IMR-90 (cell line): ENCODE data around the gene ADAMTS8. TPM values are rescaled to one million over a fixed set of nuclear protein-coding genes. Genes with fewer than 3 reads are reported as not detected.

ENCODE experiments used
- ATAC-seq: fragments of 200-7000 bp; cut with Tn5 transposase; 2 replicates; pipeline ENCODE4 v1.9.1; 2020; ENCODE audit warnings: low read depth, mild to moderate bottlenecking, moderate library complexity
- BruUV-seq: library from RNA; stranded (reverse); fragments of 400-500 nt; replicated peaks from 2 replicates; lab custom pipeline; 2021; lab: Mats Ljungman, UMichigan
- CTCF ChIA-PET: fragments of 300-600 bp; formaldehyde crosslinking; extraction: SDS; loops from one replicate; lab custom pipeline; 2021; ENCODE audit warnings: antibody characterized with exemption; lab: Yijun Ruan, JAX
- POLR2A ChIA-PET: fragments of 300-600 bp; sonication (Branson Sonifier 250); formaldehyde crosslinking; loops from one replicate; lab custom pipeline; 2022; ENCODE audit warnings: antibody characterized with exemption; ENCODE audit not compliant: unreplicated experiment; lab: Charles Lee
- DNase-seq: peaks from one replicate; pipeline ENCODE4 v3.0.0; 2013
- H2AFZ ChIP-seq: replicated peaks from 2 replicates; pipeline ENCODE3; 2013; ENCODE audit warnings: low read length, mild to moderate bottlenecking; ENCODE audit not compliant: poor library complexity
- H2AK5ac ChIP-seq: 2 replicates; pipeline ENCODE4 v1.6.1; 2013; ENCODE audit warnings: low read depth, low read length, inconsistent platforms
- H2AK9ac ChIP-seq: replicated peaks from 2 replicates; pipeline ENCODE3; 2013; ENCODE audit warnings: mild to moderate bottlenecking, low read depth, low read length, moderate library complexity; ENCODE audit not compliant: poor library complexity
- H2BK120ac ChIP-seq: 2 replicates; pipeline ENCODE4 v1.6.1; 2013; ENCODE audit warnings: low read depth, low read length, inconsistent platforms
- H2BK15ac ChIP-seq: 3 replicates; pipeline ENCODE4 v1.6.1; 2013; ENCODE audit warnings: low read depth, low read length, inconsistent platforms
- H2BK20ac ChIP-seq: 2 replicates; pipeline ENCODE4 v1.6.1; 2013; ENCODE audit warnings: low read depth, mild to moderate bottlenecking, inconsistent platforms, low read length, moderate library complexity
- H2BK5ac ChIP-seq: 2 replicates; pipeline ENCODE4 v1.6.1; 2013; ENCODE audit warnings: mild to moderate bottlenecking, low read depth, low read length, inconsistent platforms; ENCODE audit not compliant: poor library complexity, severe bottlenecking
- H3K14ac ChIP-seq: replicated peaks from 2 replicates; pipeline ENCODE4 v1.6.1; 2013; ENCODE audit warnings: low read depth, low read length, inconsistent platforms
- H3K18ac ChIP-seq: 2 replicates; pipeline ENCODE4 v1.6.1; 2013; ENCODE audit warnings: low read depth, low read length, control low read depth
- H3K23ac ChIP-seq: 2 replicates; pipeline ENCODE4 v1.6.1; 2013; ENCODE audit warnings: low read depth, low read length, inconsistent platforms
- H3K27ac ChIP-seq: 2 replicates; pipeline ENCODE4 v1.5.1; 2013; ENCODE audit warnings: mild to moderate bottlenecking, control low read depth, low read length; ENCODE audit not compliant: insufficient read depth
- H3K27me3 ChIP-seq: 2 replicates; pipeline ENCODE4 v1.6.1; 2013; ENCODE audit warnings: low read length; ENCODE audit not compliant: control insufficient read depth, insufficient read depth
- H3K36me3 ChIP-seq: 2 replicates; pipeline ENCODE4 v1.6.1; 2013; ENCODE audit warnings: low read length, mixed read lengths; ENCODE audit not compliant: control insufficient read depth, insufficient read depth
- H3K4ac ChIP-seq: 2 replicates; pipeline ENCODE4 v1.6.1; 2013; ENCODE audit warnings: low read depth, low read length, inconsistent platforms
- H3K4me1 ChIP-seq: 2 replicates; pipeline ENCODE4 v1.6.1; 2013; ENCODE audit warnings: low read length, mixed read lengths; ENCODE audit not compliant: control insufficient read depth, insufficient read depth
- H3K4me2 ChIP-seq: 2 replicates; pipeline ENCODE4 v1.6.1; 2013; ENCODE audit warnings: low read depth, mild to moderate bottlenecking, control low read depth, low read length, moderate library complexity
- H3K4me3 ChIP-seq: 2 replicates; pipeline ENCODE4 v1.5.1; 2013; ENCODE audit warnings: low read depth, mild to moderate bottlenecking, control low read depth, low read length, moderate library complexity; ENCODE audit not compliant: insufficient read depth
- H3K56ac ChIP-seq: 2 replicates; pipeline ENCODE4 v1.6.1; 2013; ENCODE audit warnings: low read length, inconsistent platforms; ENCODE audit not compliant: insufficient read depth; ENCODE audit errors: extremely low read depth
- H3K79me1 ChIP-seq, 2 experiments: 2 replicates each; pipeline ENCODE4 v1.6.1; 2013; ENCODE audit warnings: low read length in 2 of 2, inconsistent platforms in 1 of 2, low read depth in 1 of 2
- H3K9ac ChIP-seq: 2 replicates; pipeline ENCODE4 v1.6.1; 2013; ENCODE audit warnings: low read depth, low read length, control low read depth
- H3K9me1 ChIP-seq: 2 replicates; pipeline ENCODE4 v1.6.1; 2013; ENCODE audit warnings: low read length, inconsistent platforms; ENCODE audit not compliant: insufficient read depth
- H3K9me3 ChIP-seq: 2 replicates; pipeline ENCODE4 v1.6.1; 2013; ENCODE audit warnings: low read length; ENCODE audit not compliant: control insufficient read depth, insufficient read depth
- H4K20me1 ChIP-seq: 2 replicates; pipeline ENCODE4 v1.6.1; 2013; ENCODE audit warnings: low read length, inconsistent platforms; ENCODE audit not compliant: insufficient read depth
- H4K5ac ChIP-seq: 2 replicates; pipeline ENCODE4 v1.6.1; 2013; ENCODE audit warnings: mild to moderate bottlenecking, low read depth, low read length, control low read depth
- H4K8ac ChIP-seq, 2 experiments: 2 replicates each; pipeline ENCODE4 v1.6.1; 2013; ENCODE audit warnings: low read depth in 2 of 2, low read length in 2 of 2, control low read depth in 1 of 2, inconsistent platforms in 1 of 2
- H4K91ac ChIP-seq: 2 replicates; pipeline ENCODE4 v1.6.1; 2013; ENCODE audit warnings: low read depth, low read length, inconsistent platforms; ENCODE audit not compliant: insufficient read depth
- BHLHE40 ChIP-seq: fragments of 150-350 bp; IDR thresholded peaks from 2 replicates; pipeline ENCODE4 v1.6.1; 2016; ENCODE audit warnings: mild to moderate bottlenecking, low read depth, low read length
- CHD1 ChIP-seq: IDR thresholded peaks from 2 replicates; pipeline ENCODE4 v1.6.1; 2012; ENCODE audit warnings: low read depth, low read length, improper control_type of control experiment
- MAZ ChIP-seq: IDR thresholded peaks from 2 replicates; pipeline ENCODE4 v1.6.1; 2012; ENCODE audit warnings: low read depth, mild to moderate bottlenecking, low read length, improper control_type of control experiment, moderate library complexity, borderline replicate concordance
- MXI1 ChIP-seq: IDR thresholded peaks from 2 replicates; pipeline ENCODE4 v1.6.1; 2012; ENCODE audit warnings: low read depth, mild to moderate bottlenecking, low read length, moderate library complexity, borderline replicate concordance
- NFE2L2 ChIP-seq: fragments of 150-350 bp; IDR thresholded peaks from 2 replicates; pipeline ENCODE4 v1.6.1; 2016; ENCODE audit warnings: low read depth, mild to moderate bottlenecking, low read length
- WGBS, 2 experiments: methylation state at CpG; one replicate each; pipeline versions ENCODE4 v1.1.5 to v1.1.7; 2013; ENCODE audit warnings: missing lambda C conversion rate in 2 of 2; ENCODE audit not compliant: insufficient read length in 1 of 2; ENCODE audit errors: extremely low coverage in 2 of 2; 5-methylcytosine and 5-hydroxymethylcytosine counted together
- dilution Hi-C: fragments of 300-500 bp; cut with HindIII; formaldehyde crosslinking; loops from one replicate; pipeline ENCODE4 v1.14.3; 2018; ENCODE audit warnings: low sequenced_read_pairs; ENCODE audit not compliant: unreplicated experiment
- in situ Hi-C: fragments of 300-500 bp; cut with MboI; formaldehyde crosslinking; loops from 3 replicates; pipeline ENCODE4 v1.14.3; 2019; ENCODE audit warnings: low sequenced_read_pairs, inconsistent platforms, mixed read lengths
- intact Hi-C: fragments of 100-400 bp; cut with micrococcal nuclease; formaldehyde crosslinking; loops from 2 replicates; pipeline ENCODE4 v1.10.0; 2022
- polyA plus RNA-seq, 3 experiments: library from polyadenylated mRNA; depleted of rRNA; stranded (reverse); fragments of >200 nt; gene quantifications; 2 replicates each; pipeline ENCODE4 v1.2.3, GENCODE V29; 2012; ENCODE audit warnings: low replicate concordance in 1 of 3
- total RNA-seq: library from RNA; depleted of rRNA; stranded (reverse); fragments of >200 nt; gene quantifications from 2 replicates; pipeline ENCODE4 v1.2.3, GENCODE V29; 2012
- TF ChIP-seq, protein P1 (sequence below): conservative IDR thresholded peaks from 2 replicates; pipeline ENCODE4 v1.5.1; 2012; ENCODE audit warnings: mild to moderate bottlenecking, low read depth, low read length, improper control_type of control experiment

The ADAMTS8 gene
- total and polyA plus RNA-seq, 2 of the 4 experiments (the other 2 are of a cell fraction), result under 0.01 to 0.60 TPM

DNA sequence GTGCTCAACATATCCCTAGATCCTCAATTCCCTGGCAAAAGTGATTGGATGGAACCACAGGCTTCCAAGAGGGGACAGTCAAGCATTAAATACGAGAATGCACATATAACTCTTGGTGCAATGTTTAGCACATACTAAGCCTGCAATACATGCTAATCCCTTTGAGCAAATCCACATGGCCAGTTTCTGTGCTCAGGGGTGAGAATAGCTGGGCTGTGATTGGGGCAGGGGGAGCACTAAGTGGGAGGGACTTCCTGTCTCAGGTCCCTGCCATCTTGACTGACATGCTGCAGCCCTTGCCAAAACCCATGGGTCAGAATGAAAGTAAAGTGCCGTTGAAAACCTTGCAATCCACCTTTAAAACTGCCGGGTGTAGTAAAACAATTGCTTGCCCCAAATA, 17.4 kb upstream of the ADAMTS8 start:
- CTCF ChIA-PET, result no interaction called here
- dilution Hi-C loops, result loop anchor here (25.0 kb wide), 1 partner anchor 417 kb away; no protein-coding TSS in a partner anchor
- no peak overlapping the region for H4K91ac ChIP-seq

More for the DNA sequence above, 17.4 kb upstream of the ADAMTS8 start:
- Histone ChIP-seq H3K9ac (no peak overlapping the region), H3K18ac (no peak overlapping the region), H2BK20ac (no peak overlapping the region), H2BK15ac (no peak overlapping the region), H2AK5ac (no peak overlapping the region), H3K27me3 (0 out of 2 replicates have a peak, but pooled peaks cover 2% of the 10 kb centered on the region), H3K23ac (no peak overlapping the region), H3K56ac (no peak overlapping the region), H3K14ac (no peak overlapping the region), H4K20me1 (peaks cover 5% of the 10 kb centered on the region), H3K36me3 (peaks cover 9% of the 10 kb centered on the region; the same call in 1 of the 2 replicates), H3K4me3 (no peak overlapping the region), H4K5ac (no peak overlapping the region), H3K4ac (no peak overlapping the region), H3K27ac (no peak overlapping the region), H3K79me1 (peaks cover 2 to 5% of the 10 kb centered on the region in 2 experiments; a peak in 2 of 4 replicates), H3K4me1 (peaks cover 4% of the 10 kb centered on the region), H2BK120ac (no peak overlapping the region), H2BK5ac (no peak overlapping the region), H3K9me3 (peaks cover 3% of the 10 kb centered on the region; the same call in 1 of the 2 replicates), H3K9me1 (peaks cover 4% of the 10 kb centered on the region), H2AFZ (no peak overlapping the region), H4K8ac (no peak overlapping the region), H3K4me2 (no peak overlapping the region), H2AK9ac (no peak overlapping the region)
- ATAC-seq, result no peak
- no peak for DNase-seq
- no peak for TF ChIP-seq BHLHE40
- no peak for TF ChIP-seq MAZ
- TF ChIP-seq NFE2L2, result no peak
- TF ChIP-seq CHD1, result no peak
- no peak for TF ChIP-seq MXI1
- TF ChIP-seq, protein P1, sequence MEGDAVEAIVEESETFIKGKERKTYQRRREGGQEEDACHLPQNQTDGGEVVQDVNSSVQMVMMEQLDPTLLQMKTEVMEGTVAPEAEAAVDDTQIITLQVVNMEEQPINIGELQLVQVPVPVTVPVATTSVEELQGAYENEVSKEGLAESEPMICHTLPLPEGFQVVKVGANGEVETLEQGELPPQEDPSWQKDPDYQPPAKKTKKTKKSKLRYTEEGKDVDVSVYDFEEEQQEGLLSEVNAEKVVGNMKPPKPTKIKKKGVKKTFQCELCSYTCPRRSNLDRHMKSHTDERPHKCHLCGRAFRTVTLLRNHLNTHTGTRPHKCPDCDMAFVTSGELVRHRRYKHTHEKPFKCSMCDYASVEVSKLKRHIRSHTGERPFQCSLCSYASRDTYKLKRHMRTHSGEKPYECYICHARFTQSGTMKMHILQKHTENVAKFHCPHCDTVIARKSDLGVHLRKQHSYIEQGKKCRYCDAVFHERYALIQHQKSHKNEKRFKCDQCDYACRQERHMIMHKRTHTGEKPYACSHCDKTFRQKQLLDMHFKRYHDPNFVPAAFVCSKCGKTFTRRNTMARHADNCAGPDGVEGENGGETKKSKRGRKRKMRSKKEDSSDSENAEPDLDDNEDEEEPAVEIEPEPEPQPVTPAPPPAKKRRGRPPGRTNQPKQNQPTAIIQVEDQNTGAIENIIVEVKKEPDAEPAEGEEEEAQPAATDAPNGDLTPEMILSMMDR, result no peak
- in situ Hi-C loops (loop anchor here (10.0 kb wide), 1 partner anchor 389 kb away; no protein-coding TSS in a partner anchor), intact Hi-C loops (no loop called here)
- POLR2A ChIA-PET, result no interaction called here
- BruUV-seq, result no TSS peak
- 57% methylated on average over 2 of the region's 3 CpGs; no CpG with 5 or more reads in 1 of the 2 experiments for WGBS, 2 experiments
